Tibial nerve (tissue), 4 donors: ENCODE results near the gene ARHGAP12. TPM values are rescaled to one million over a fixed set of nuclear protein-coding genes. Genes with fewer than 3 reads are reported as not detected.

Source experiments
- DNase-seq, 2 donors: peaks; one replicate each; pipeline ENCODE4 v3.0.0-alpha.2; 2019; ENCODE audit warnings: low spot score in 2 of 2
- H3K27ac ChIP-seq, 4 donors: fragments of 200-600 bp; sonication (generic) in 3 of 4; one replicate each; pipeline ENCODE4 v1.5.1; 2017 to 2019; ENCODE audit warnings: mild to moderate bottlenecking in 1 of 4
- H3K27me3 ChIP-seq, 2 donors: fragments of 200-600 bp; sonication (generic) in 1 of 2; one replicate each; pipeline versions ENCODE4 v1.5.1 to v1.6.0; 2017 to 2019
- H3K36me3 ChIP-seq, 3 donors: fragments of 200-600 bp; sonication (generic); one replicate each; pipeline ENCODE4 v1.5.1; 2018 to 2019
- H3K4me1 ChIP-seq, 4 donors: fragments of 200-600 bp; sonication (generic) in 3 of 4; one replicate each; pipeline ENCODE4 v1.5.1; 2017 to 2019
- H3K4me3 ChIP-seq, 4 donors: fragments of 200-600 bp; sonication (generic) in 3 of 4; one replicate each; pipeline ENCODE4 v1.5.1; 2017 to 2019; ENCODE audit warnings: mild to moderate bottlenecking in 1 of 4, moderate library complexity in 1 of 4
- H3K9me3 ChIP-seq, 4 donors: fragments of 200-600 bp; sonication (generic) in 3 of 4; one replicate each; pipeline ENCODE4 v1.5.1; 2017 to 2019
- CTCF ChIP-seq, 5 experiments: fragments of 200-600 bp in 3 of 5; fragments of 450-650 bp in 2 of 5; sonication (generic) in 3 of 5; IDR thresholded peaks; one replicate each; pipeline ENCODE4 v1.5.1; 2016 to 2019; ENCODE audit warnings: antibody characterized with exemption in 5 of 5, mild to moderate bottlenecking in 3 of 5, moderate library complexity in 2 of 5
- EP300 ChIP-seq, 2 donors: sonication (generic); formaldehyde crosslinking; IDR thresholded peaks; one replicate each; pipeline ENCODE4 v1.6.1; 2017; ENCODE audit warnings: antibody characterized with exemption in 2 of 2, mild to moderate bottlenecking in 1 of 2
- POLR2A ChIP-seq, 2 donors: fragments of 450-650 bp; IDR thresholded peaks; one replicate each; pipeline ENCODE4 v1.6.1; 2017; ENCODE audit warnings: antibody characterized with exemption in 2 of 2, mild to moderate bottlenecking in 2 of 2, moderate library complexity in 2 of 2
- WGBS, 2 donors: methylation state at CpG; one replicate each; pipeline ENCODE4 v1.1.5; 2018; 5-methylcytosine and 5-hydroxymethylcytosine counted together
- total RNA-seq, 4 donors: library from RNA; depleted of rRNA; stranded (reverse); fragments of >200 nt; gene quantifications; one replicate each; pipeline ENCODE4 v1.1.0, GENCODE V29; 2016

ARHGAP12 gene
- total RNA-seq, 4 donors from 2014 or later, result 38.8 to 65.7 (median 47.7) TPM

GRCh38 chr10:31910016-31910415 lies 18.6 kb downstream of the ARHGAP12 start:
- no peaks in the 10 kb centered on the region for H3K9me3 ChIP-seq
- H3K4me1 ChIP-seq, result peaks cover 0 to 47% (median 11%) of the 10 kb centered on the region in 4 donors
- no peak overlapping the region for H3K27ac ChIP-seq
- H3K4me3 ChIP-seq, result no peak overlapping the region
- H3K27me3 ChIP-seq, result no peaks in the 10 kb centered on the region
- H3K36me3 ChIP-seq, result peaks cover 0 to 14% (median 0%) of the 10 kb centered on the region in 3 donors
- TF ChIP-seq POLR2A (IDR thresholded peaks at IDR 0.05), result no peak
- TF ChIP-seq CTCF (IDR thresholded peaks at IDR 0.05), result no peak
- TF ChIP-seq EP300 (IDR thresholded peaks at IDR 0.05), result no peak
- no peak for DNase-seq
- WGBS, 2 donors, result 85 to 93% methylated on average over 3 of the region's 3 CpGs

GRCh38 chr10:31908157-31908556 lies 20.5 kb downstream of the ARHGAP12 start:
- 63 to 76% methylated on average over 7 of the region's 7 CpGs for WGBS, 2 donors
- H3K27ac ChIP-seq, result no peak overlapping the region
- H3K4me3 ChIP-seq, result no peak overlapping the region

GRCh38 chr10:31906039-31906438 lies 22.6 kb downstream of the ARHGAP12 start:
- peaks cover 0 to 21% (median 0%) of the 10 kb centered on the region in 3 donors for H3K36me3 ChIP-seq
- peaks cover 0 to 2% (median 0%) of the 10 kb centered on the region in 4 donors for H3K9me3 ChIP-seq
- TF ChIP-seq POLR2A (IDR thresholded peaks at IDR 0.05) (no peak), EP300 (IDR thresholded peaks at IDR 0.05) (no peak), CTCF (IDR thresholded peaks at IDR 0.05) (no peak)

More at GRCh38 chr10:31908157-31908556, 20.5 kb downstream of the ARHGAP12 start:
- peaks cover 0 to 42% (median 7%) of the 10 kb centered on the region in 4 donors for H3K4me1 ChIP-seq
- TF ChIP-seq EP300 (IDR thresholded peaks at IDR 0.05) (peak in 1 of 2 donors; percentile 12), CTCF (IDR thresholded peaks at IDR 0.05) (no peak), POLR2A (IDR thresholded peaks at IDR 0.05) (no peak)
- no peak for DNase-seq
- H3K27me3 ChIP-seq, result no peaks in the 10 kb centered on the region
- H3K36me3 ChIP-seq, result peaks cover 0 to 14% (median 0%) of the 10 kb centered on the region in 3 donors
- no peaks in the 10 kb centered on the region for H3K9me3 ChIP-seq

GRCh38 chr10:31905586-31905985 lies 23.0 kb downstream of the ARHGAP12 start:
- Histone ChIP-seq H3K4me1 (peaks cover 0 to 25% (median 0%) of the 10 kb centered on the region in 4 donors), H3K27me3 (no peaks in the 10 kb centered on the region), H3K4me3 (no peak overlapping the region), H3K27ac (no peak overlapping the region), H3K36me3 (peaks cover 0 to 24% (median 0%) of the 10 kb centered on the region in 3 donors), H3K9me3 (peaks cover 0 to 2% (median 0%) of the 10 kb centered on the region in 4 donors)
- WGBS, 2 donors, result 81 to 85% methylated on average over 1 of the region's 1 CpG
- TF ChIP-seq EP300 (IDR thresholded peaks at IDR 0.05) (no peak), POLR2A (IDR thresholded peaks at IDR 0.05) (no peak), CTCF (IDR thresholded peaks at IDR 0.05) (no peak)
- DNase-seq, result no peak

More at GRCh38 chr10:31906039-31906438, 22.6 kb downstream of the ARHGAP12 start:
- WGBS, 2 donors, result 54 to 70% methylated on average over 5 of the region's 5 CpGs
- Histone ChIP-seq H3K27me3 (no peaks in the 10 kb centered on the region), H3K4me3 (no peak overlapping the region), H3K27ac (no peak overlapping the region), H3K4me1 (peaks cover 0 to 25% (median 0%) of the 10 kb centered on the region in 4 donors)
- no peak for DNase-seq

GRCh38 chr10:31902625-31903024 lies 26.0 kb downstream of the ARHGAP12 start:
- no peaks in the 10 kb centered on the region for H3K27me3 ChIP-seq
- H3K9me3 ChIP-seq, result peaks cover 0 to 2% (median 0%) of the 10 kb centered on the region in 4 donors
- H3K4me1 ChIP-seq, result peaks cover 0 to 28% (median 2%) of the 10 kb centered on the region in 4 donors
- DNase-seq, result no peak
- H3K27ac ChIP-seq, result no peak overlapping the region
- no peak for TF ChIP-seq CTCF (IDR thresholded peaks at IDR 0.05)
- TF ChIP-seq POLR2A (IDR thresholded peaks at IDR 0.05), result no peak
- no peak for TF ChIP-seq EP300 (IDR thresholded peaks at IDR 0.05)
- no peak overlapping the region for H3K4me3 ChIP-seq
- WGBS, 2 donors, result 96 to 100% methylated on average over 1 of the region's 1 CpG
- H3K36me3 ChIP-seq, result peaks cover 0 to 15% (median 0%) of the 10 kb centered on the region in 3 donors
